Endothelial cell of umbilical vein (primary cell): ENCODE measurements around the gene GNA12.

Experiments used
- CTCF ChIP-seq, 2 donors: IDR thresholded peaks; 1 replicate in 1 of 2; 2 replicates in 1 of 2; pipeline ENCODE4 v1.5.1; 2011; ENCODE audit warnings: low read length in 2 of 2, mild to moderate bottlenecking in 2 of 2, moderate library complexity in 2 of 2, control low read depth in 1 of 2, inconsistent platforms in 1 of 2, low read depth in 1 of 2; ENCODE audit not compliant: insufficient read depth in 1 of 2; ENCODE audit errors: extremely low read depth in 1 of 2
- EZH2 ChIP-seq: IDR thresholded peaks from 2 replicates; pipeline ENCODE4 v1.6.1; 2012; ENCODE audit warnings: borderline replicate concordance, low read depth, mild to moderate bottlenecking, moderate library complexity, low read length, inconsistent platforms; ENCODE audit not compliant: severe bottlenecking
- FOS ChIP-seq: IDR thresholded peaks from 2 replicates; pipeline ENCODE4 v1.6.1; 2011; ENCODE audit warnings: mild to moderate bottlenecking, low read length, moderate library complexity, borderline replicate concordance; ENCODE audit not compliant: insufficient read depth
- JUN ChIP-seq: IDR thresholded peaks from 2 replicates; pipeline ENCODE4 v1.6.1; 2011; ENCODE audit warnings: borderline replicate concordance, low read depth; ENCODE audit not compliant: insufficient read length, insufficient read depth
- MAX ChIP-seq: IDR thresholded peaks from 2 replicates; pipeline ENCODE4 v1.6.1; 2011; ENCODE audit not compliant: insufficient read depth, insufficient read length
- MYC ChIP-seq: IDR thresholded peaks from one replicate; pipeline ENCODE4 v1.6.1; 2011; ENCODE audit warnings: mild to moderate bottlenecking, low read depth, low read length
- POLR2A ChIP-seq: IDR thresholded peaks from 2 replicates; pipeline ENCODE4 v1.6.1; 2012; ENCODE audit warnings: low read depth, mild to moderate bottlenecking, control low read depth, low read length
- POLR2AphosphoS5 ChIP-seq: IDR thresholded peaks from 2 replicates; pipeline ENCODE4 v1.6.1; 2012; ENCODE audit warnings: low read depth, mild to moderate bottlenecking, control low read depth, low read length, moderate library complexity; ENCODE audit not compliant: insufficient read depth

- no peak for TF ChIP-seq POLR2AphosphoS5
- no peak for TF ChIP-seq EZH2
- TF ChIP-seq CTCF (IDR thresholded peaks at IDR 0.05; ENCODE audit: extremely low read depth in 1 of 2, insufficient read depth in 1 of 2, low read depth in 1 of 2, low read length in 2 of 2): no peak
- no peak for TF ChIP-seq POLR2A
- no peak for TF ChIP-seq MAX
- no peak for TF ChIP-seq FOS
- no peak for TF ChIP-seq JUN
- TF ChIP-seq MYC: no peak
Measured at GRCh38 chr7:2729031-2729892, 114.8 kb downstream of the GNA12 start.
